HuH-7.5 (cell line): ENCODE results near the gene SCN3A.

ENCODE experiments used
- DNase-seq: peaks from one replicate; pipeline ENCODE4 v3.0.0; 2011; ENCODE audit warnings: low spot score

The SCN3A gene

DNA sequence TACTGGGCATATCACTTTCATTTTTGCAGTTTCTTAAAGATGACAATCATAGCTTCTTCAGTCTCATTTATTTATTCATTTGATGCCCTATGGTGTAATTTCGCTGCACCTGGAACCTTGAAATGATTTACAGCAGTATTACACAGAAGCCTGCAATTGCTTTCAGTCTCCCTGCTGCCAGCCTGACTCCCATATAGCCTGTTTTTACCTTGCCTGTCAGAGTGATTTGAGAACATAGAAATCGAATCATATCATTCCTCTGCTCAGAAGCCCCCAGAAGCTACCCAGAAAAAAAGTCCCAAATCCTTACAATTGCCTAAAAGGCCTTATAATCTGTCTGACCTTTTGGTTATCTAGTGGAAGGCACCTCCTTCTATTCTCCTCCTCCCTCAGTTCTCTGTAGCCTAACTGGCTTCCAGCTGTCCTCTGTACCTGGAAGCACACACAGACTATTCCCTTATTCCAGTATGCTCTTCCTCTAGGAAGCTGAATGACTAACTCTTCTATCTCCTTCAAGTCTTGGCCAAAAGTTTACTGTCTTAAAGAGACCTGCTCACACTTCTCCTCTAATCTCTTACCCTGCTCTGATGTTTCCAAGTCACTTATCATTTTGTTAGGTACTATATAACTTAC, 12.6 kb downstream of the SCN3A start:
- DNase-seq, result no peak

DNA sequence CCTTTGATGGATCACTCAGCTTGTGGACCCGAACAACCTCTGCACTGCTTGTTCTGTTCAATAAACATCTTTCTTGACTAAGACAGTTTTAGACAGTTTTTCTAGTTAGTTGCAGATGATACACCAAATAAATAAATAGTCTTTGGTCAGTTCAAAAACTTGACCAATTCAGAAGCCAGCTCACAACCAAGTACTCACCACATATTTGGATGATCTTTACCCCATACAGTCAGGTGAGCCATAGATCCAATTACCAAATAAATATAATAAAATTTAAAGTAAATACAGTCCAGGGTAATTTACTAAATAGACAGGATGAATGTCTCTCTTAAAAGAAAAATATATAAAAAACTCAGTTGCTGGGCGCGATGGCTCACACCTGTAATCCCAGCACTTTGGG, 18.2 kb downstream of the SCN3A start:
- no peak for DNase-seq

DNA sequence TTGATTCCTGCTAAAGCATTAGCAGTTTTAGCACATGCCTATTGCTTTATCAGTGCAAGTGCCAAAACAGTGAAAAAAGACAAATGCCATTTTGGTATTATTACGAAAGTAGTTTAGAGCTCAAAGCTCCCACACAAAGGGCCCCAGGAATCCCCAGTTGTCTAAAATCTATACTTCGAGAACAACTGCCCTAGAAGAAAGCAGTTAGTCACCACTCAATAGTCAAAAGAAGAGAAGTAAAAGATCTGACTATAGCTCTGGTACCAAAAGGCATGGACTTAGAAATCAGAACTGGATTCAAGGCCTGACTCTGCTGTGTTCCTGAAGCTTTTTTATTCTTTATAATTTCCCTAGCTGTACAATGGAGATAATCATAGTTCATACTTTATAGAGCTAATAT, 21.8 kb downstream of the SCN3A start:
- DNase-seq, result no peak

DNA sequence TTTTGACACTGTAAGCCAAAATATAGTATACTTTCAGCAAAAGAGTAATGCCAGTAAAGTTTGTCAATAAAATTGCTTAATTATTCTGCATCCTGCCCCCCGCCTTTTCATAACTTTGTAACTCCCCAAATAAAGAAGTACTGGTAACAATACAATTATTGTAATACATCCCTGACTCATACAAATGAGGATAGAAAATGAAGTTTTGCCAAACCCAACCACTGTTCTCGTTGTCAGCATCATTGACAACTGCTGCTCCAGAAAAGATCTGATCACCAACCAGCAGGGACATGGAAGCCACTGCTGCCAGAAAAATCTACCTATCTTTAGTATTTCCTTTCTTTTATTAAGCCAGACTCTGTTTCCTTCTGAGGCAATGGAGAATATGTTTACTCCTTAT, 27.1 kb downstream of the SCN3A start:
- DNase-seq, result no peak

DNA sequence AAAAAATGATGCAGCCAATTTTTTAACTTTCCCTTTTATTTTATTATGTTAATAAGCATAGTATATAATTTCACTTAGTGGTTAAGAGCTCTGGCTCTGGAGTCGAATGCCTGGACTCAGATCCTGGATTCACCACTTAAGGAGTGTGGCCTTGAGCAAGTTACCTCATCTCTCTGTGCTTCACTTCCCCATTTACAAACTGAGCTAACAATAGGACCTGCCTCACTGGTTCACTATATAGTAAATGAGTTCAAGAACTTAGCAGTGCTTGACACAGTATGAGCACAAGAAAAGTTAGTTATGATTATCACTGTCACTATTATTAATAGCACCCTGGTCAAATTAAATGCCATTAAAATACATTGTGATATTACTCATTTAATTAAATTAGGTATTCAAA, 30.6 kb downstream of the SCN3A start:
- no peak for DNase-seq

DNA sequence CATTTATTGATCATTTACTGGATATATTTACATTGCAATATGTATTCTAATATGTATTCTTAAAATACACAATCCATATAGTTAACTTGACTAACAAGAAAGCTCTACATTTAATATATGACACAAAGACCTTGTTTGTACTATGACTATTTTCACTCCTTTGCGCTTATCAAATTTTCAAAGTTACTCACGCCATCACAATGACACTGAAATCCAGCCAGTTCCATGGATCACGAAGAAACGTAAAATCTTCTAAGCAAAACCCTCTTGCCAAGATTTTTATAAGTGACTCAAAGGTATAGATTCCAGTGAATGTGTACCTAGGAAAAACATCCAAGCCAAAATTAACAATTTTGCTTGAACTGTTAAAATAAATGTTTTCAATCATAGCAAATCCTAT, 39.6 kb downstream of the SCN3A start:
- no peak for DNase-seq

DNA sequence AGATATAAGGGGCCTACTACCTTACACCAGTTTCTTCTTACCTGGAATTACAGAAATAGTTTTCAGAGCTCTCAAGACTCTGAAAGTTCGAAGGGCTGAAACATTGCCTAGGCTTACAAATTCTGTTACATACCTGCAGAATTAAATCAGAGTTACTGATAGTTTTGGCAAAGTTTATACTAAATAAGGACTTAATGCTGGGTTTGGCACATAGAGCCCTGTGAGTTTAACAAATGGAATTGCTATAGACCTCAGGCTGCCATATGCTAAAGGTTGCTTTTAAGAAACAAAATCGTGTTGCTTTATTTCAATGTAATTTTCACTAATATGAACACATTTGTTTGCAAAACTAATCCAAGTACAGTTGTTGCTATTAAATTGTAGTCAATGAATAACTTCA, 40.1 kb downstream of the SCN3A start:
- no peak for DNase-seq

DNA sequence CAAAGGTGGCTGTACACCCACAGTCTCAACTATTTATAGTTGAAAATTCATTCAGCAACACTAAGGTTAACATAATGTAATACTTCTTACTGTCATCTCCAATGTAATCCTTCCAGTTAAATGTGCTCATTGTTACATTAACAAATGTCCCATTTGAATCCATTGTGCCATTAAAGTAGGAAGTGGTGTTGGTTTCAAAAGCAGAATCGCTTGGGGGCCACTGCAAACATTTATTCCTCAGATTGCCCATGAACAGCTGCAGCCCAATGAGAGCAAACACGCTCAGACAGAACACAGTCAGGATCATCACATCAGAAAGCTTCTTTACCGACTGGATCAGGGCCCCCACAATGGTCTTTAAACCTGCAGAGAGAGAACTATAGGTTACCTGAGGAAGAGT, 41.4 kb downstream of the SCN3A start:
- no peak for DNase-seq

DNA sequence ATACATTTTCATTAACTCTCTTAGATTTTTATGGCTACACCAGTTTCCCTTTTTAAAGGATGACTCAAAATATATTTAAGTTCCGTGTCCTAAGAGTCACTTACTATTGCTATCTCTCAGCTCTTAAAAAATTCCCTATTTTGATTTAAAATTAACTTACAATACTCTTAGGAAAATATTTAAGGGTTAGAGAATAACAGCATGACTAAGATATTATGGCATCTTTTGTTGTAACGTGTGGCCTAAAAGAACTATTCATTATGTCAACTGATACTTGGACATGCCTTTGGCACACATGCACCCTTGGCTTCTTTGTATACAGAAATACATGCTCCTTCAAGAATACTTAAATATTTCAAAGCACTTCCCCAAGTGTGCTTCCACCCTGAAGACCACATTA, 42.3 kb downstream of the SCN3A start:
- DNase-seq, result no peak

DNA sequence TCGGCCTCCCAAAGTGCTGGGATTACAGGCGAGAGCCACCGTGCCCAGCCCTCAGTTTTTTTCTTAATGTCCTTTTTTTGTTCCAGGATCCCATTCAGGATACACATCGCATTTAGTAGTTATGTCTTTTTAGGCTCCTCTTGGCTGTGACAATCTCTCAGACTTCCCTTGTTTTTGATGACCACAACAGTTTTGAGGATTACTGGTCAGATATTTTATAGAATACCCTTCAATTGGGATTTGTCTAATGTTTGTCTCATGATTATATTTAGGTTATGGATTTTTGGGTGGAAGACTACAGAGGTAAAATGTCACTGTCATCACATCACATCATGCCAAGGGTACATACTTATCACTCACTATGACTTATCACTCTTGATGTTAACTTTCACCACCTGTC, 46.7 kb downstream of the SCN3A start:
- DNase-seq, result no peak

DNA sequence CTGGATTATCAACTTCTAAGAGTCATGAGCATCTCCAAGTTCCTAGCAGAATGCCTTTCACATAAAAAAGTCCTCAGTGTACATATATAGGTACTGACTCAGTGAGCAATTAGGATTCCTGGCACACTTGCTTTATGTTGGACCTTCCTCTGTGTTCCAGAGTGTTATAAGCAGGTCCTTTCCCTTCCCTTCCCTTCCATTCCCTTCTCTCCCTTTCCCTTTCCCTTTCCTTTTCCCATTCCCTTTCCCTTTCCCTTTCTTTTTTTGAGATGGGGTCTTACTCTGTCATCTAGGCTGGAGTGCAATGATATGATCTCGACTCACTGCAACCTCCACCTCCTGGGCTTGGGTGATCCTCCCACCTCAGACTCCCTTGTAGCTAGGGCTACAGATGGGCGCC, 48.7 kb downstream of the SCN3A start:
- DNase-seq, result no peak

DNA sequence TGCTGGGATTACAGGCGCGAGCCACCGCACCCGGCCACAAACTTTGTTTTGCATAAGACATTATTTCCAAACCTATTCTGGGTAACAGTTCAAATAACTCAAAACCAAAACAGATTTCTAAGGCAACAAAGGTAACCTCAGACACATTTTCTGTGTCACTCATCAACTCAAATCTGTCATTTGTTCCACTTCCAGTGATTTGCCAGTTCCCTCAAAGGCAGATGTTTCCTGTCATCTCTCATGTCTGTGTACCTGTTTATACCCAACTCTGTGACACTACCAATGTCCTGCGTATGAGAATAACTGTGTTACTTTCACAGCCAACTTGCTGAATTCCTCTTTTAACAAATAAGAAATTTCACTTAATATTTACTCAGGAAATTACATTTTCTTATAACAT, 54.4 kb downstream of the SCN3A start:
- no peak for DNase-seq

DNA sequence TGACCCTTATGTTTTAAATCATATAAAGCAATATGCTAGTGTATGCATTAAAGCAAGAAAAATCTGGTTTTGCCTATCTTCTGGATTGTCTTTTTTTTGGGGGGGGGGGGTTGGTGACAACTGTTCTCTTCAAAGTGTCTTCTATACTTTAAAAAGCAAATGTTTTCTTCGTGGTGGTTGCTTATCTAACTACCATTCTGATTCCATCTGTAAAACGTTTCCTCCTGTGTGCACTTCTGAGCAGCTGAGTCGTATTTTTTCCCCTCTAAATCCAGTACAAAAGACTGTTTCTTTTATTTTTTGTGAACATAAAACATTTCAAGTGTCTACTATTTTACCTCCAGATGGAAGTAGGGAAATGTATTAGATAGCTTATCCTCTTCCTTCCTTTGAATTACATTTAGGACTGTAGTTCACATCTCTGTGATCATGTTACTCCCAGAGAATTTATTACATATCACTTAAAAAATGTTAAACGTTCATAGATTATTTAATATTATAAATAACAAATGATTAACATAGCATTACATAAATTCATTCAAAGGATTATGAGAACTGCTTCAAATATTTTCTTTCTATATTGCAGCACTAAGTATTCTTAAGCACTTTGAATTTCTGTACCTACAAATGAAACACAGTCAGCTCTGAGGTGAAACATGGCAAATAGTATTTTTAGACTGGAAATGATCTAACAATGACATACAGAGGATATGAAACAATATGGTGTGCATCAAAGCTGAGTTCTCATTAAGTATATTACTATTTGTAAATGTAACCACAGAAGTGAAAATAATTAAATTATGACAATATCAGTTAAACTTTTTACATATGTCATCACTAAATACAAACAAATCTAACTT, 56.4 kb downstream of the SCN3A start:
- no peak for DNase-seq

DNA sequence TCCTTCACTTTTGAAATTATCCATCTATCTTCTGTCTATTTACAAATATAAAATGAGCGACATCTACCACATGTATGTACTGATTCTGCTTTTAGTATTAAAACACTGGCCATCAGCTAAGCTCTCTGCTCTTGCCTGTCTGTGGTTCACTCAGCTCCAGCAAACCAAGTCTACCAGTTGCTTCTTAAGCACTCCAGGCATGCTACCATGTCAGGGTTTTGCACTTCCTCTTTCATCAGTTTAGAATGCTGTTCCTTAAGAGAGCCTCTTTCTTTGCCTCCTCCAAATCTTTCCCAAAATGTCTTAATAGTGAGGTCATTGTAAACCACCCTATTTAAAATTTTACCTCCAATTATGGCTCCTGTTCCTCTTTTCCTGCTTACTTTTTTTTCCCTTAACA, 59.5 kb downstream of the SCN3A start:
- no peak for DNase-seq

DNA sequence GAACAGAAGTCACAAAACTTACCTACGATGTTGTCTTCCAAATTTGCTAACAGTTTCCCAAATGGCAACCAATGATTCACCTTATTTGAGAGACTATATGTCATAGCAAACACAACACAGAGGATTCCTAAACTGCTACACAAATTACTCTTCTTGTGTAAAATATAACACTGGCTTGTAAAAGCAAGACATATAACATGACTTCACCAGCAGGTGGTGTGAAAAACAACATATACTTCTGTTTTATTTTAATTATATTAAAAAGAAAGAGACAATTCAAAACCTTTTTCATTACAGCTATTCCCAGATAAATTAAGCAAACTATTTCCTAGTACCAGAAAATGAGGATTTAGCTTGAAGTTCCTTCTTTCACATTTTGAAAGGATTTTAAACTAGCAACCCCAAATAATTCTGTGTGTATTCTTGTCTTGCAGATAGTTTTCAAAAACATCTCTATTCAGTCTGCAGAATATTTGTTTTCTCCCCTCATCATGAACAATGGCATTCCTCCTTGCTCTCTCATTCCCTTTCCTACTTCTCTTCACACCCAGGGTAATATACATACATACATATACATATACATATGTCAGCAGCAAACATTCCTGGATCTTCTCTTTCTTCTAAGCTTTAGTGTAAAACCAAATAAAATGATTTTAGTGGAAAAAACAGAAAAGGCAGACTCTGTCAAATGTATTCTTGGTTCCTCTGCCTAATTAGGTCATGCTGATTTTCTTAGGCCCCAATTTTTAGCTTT, 62.1 kb downstream of the SCN3A start:
- DNase-seq, result no peak

DNA sequence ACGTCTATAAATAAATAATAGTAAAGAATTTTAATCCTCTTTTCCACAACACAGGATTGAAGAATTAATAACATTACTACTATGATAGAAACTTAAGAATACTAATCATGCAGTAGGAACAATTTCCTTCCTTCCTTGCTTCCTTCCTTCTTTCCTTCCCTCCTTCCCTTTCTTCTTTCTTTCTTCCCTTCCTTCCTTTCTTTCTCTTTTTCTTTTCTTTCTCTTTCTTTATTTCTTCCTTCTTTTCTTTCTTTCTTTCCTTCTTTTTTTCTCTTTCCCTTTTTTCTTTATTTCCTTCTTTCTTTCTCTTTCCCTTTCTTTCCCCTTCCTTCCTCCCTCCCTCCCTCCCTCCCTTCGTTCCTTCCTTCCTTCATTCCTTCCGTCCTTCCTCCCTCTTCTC, 77.6 kb downstream of the SCN3A start:
- DNase-seq, result no peak

DNA sequence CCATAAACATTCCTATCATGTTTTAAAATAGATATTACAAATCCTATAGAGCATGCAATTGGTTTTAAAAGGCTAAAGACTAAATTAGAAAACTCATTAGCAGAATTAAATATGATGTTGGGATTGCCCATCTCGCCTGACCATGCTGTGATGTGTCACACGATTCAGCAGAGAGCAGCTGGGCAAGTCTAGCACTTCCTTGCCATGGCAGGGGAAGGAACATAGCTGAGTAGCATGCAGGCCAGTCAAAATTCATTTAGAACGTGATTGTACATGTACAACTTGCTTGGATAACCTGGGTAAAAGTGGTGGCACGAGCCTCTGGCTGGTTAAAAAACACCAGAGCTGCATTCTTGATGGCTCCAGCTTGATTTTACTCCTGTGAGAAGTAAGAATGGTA, 81.3 kb downstream of the SCN3A start:
- no peak for DNase-seq

DNA sequence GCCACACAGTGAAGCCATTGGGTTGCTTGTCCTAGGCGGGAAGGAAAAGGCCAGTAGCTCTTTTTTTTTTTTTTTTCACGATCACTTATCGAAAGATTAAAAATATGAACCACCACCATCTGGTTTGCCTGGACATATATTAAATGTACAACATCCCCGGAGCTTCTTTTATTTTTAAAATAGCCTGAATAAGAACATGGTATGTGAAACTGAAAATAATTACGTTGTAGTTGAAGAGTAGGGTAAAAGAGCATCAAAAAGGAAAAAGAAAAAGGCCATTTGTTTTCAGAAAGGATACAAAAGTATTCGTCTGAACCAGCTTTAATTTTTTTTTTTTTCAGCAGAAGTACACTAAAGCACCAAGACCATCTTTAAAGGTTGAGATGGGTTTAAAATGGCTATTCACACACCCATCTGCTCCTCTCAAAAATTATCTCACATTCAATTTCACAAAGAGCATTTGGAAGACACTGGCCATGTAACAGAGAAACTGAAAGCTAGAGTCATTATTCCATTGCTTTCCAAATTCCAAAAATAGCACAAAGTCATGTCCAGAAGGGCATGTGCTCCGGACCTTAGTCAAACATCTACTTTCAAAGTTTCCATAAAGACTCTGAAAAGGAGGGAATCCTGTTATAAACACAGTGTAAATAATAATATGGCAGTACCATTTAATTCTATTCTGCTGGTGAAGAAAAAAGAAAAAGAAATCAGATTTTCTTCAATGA, 82.9 kb downstream of the SCN3A start:
- DNase-seq, result no peak

DNA sequence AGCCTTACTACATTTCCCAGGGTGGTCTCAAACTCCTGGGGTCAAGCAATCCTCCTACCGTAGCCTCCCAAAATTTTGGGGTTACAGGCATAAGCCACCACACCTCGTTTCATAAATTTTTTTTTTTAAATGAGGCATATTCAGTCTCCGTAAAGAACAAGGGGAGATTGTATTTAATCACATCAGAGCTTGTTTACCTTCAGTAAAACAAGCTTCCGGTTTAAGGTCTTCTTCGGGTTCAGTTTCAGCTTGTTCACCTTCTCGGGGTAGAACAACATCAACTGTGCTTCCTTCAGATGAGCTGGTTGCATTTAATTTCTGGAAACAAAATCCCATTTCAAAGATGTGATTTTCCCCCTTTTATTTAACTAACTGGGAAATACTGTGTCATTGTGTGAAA, 88.6 kb downstream of the SCN3A start:
- no peak for DNase-seq

DNA sequence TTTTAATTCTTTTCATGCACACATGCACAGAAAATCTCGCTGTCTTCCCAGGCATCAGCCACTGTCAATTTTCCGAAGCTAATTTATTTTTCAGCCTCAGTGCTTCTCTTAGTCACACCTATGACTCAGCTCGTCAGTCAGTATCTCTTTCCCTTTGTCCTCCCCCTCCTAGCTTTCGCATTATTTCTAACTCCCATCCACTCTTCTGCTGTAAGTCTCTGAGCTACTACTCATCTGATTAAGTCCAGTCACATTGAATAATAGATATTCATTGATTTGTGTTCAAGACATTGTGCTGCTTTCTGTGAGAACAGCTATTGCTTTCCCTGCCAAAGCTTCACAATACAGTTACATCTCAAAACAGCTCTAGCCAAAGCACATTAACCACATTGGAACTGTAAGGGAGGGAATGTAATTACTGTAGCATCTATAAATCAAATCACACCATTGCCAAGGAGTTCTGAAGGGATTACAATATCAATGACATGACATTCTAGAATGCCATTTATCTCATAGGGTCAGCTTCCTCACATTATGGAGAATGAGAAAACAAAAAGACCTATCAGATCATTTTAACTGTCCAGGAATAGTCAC, 89.4 kb downstream of the SCN3A start:
- DNase-seq, result no peak

DNA sequence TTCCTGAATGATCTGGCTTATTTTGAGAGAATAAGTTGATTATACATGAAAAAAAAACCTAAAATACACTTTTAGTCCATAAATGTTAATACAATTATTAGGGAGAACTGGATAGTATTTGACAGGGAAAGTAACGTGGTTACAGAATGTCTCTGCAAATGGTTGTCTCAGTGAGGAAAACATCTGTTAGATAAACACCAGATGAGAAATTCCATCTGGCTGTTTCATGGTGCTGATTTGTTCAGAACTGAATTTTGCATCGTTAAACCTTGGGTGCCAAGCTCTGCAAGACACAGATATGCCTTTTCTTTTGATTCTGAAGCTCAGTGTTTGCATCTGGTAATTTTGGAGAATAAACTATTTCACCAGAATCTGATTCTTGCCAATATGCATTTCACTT, 90.4 kb downstream of the SCN3A start:
- DNase-seq, result no peak

DNA sequence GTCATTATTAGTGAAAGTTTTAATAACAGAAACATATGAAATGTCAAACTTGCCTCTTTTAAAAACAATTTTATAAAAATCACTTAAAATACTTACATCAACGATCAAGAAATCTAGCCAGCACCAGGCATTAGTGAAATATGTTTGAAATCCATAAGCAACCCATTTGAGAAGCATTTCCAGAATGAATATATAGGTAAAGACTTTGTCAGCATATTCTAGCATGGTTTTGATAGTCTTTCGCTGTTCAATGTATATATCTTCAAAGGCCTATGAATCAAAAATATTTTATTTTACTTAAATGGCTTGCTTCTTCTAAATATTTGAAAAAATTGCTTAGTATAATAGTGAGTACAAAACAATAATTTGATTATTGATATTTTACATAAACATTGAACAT, 91.1 kb downstream of the SCN3A start:
- DNase-seq, result no peak
